HEK293T (cell line): Measurements from ENCODE around the gene ACBD5.

Source experiments
- ARNT ChIP-seq: fragments of 450-650 bp; IDR thresholded peaks from 2 replicates; pipeline ENCODE4 v1.6.1; 2017; ENCODE audit warnings: mild to moderate bottlenecking
- ELF4 ChIP-seq: fragments of 450-650 bp; IDR thresholded peaks from 2 replicates; pipeline ENCODE4 v1.6.1; 2017; ENCODE audit warnings: antibody characterized with exemption
- FOXA1 ChIP-seq: fragments of 450-650 bp; IDR thresholded peaks from 2 replicates; pipeline ENCODE4 v1.6.1; 2016; ENCODE audit warnings: mild to moderate bottlenecking
- LEF1 ChIP-seq: fragments of 450-650 bp; IDR thresholded peaks from 2 replicates; pipeline ENCODE4 v1.6.1; 2017; ENCODE audit warnings: mild to moderate bottlenecking, borderline replicate concordance
- SP1 ChIP-seq: fragments of 450-650 bp; IDR thresholded peaks from 2 replicates; pipeline ENCODE4 v1.6.1; 2017
- SUZ12 ChIP-seq: fragments of 450-650 bp; IDR thresholded peaks from 2 replicates; pipeline ENCODE4 v1.6.1; 2016; ENCODE audit warnings: mild to moderate bottlenecking
- TARDBP ChIP-seq: fragments of 450-650 bp; IDR thresholded peaks from 2 replicates; pipeline ENCODE4 v1.6.1; 2016

DNA sequence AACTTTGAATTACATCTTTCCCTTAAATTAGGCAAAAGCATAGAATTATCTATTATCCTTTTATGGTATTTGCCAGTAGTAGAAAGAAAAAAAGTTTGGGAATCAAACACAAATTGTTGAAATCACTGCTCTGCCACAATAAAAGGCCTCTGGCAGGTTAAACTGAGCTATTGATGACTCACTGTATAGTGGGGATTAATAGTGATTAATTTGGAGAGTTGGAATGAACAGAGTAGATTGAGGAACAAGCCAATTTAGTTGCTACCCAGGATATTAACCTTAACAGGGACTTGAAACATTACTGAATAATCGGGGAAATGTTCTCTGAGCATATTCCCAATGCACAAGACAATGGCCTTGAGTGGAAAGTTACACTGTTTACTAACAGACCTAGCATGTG lies 52.3 kb downstream of the ACBD5 start:
- no peak for TF ChIP-seq SUZ12
- TF ChIP-seq FOXA1 = no peak
- TF ChIP-seq ARNT = no peak
- no peak for TF ChIP-seq LEF1
- TF ChIP-seq TARDBP = no peak
- no peak for TF ChIP-seq SP1
- no peak for TF ChIP-seq ELF4
